Panc1 (cell line): ENCODE results near the gene PPP2R3B.

Experiments
- CTCF ChIP-seq: fragments of 450-650 bp; IDR thresholded peaks from 2 replicates; pipeline ENCODE4 v1.5.1; 2017; ENCODE audit warnings: mild to moderate bottlenecking
- SIN3A ChIP-seq: IDR thresholded peaks from 2 replicates; pipeline ENCODE4 v1.6.1; 2012; ENCODE audit warnings: low read depth, mild to moderate bottlenecking, low read length, moderate library complexity, borderline replicate concordance; ENCODE audit not compliant: insufficient read depth
- TCF7L2 ChIP-seq: IDR thresholded peaks from 2 replicates; pipeline ENCODE4 v1.6.1; 2011; ENCODE audit warnings: mild to moderate bottlenecking, low read depth, low read length, inconsistent platforms

- TF ChIP-seq SIN3A: no peak
- no peak for TF ChIP-seq TCF7L2
- no peak for TF ChIP-seq CTCF
These were observed 67.1 kb downstream of the PPP2R3B start for GRCh38 chrX:319579-320125.
